Measurements from ENCODE around the gene JADE2. TPM values are rescaled to one million over a fixed set of nuclear protein-coding genes. Genes with fewer than 3 reads are reported as not detected.

The JADE2 gene
- total RNA-seq, 4 donors from 2014 or later = 51.7 to 116 (median 76.6) TPM

DNA sequence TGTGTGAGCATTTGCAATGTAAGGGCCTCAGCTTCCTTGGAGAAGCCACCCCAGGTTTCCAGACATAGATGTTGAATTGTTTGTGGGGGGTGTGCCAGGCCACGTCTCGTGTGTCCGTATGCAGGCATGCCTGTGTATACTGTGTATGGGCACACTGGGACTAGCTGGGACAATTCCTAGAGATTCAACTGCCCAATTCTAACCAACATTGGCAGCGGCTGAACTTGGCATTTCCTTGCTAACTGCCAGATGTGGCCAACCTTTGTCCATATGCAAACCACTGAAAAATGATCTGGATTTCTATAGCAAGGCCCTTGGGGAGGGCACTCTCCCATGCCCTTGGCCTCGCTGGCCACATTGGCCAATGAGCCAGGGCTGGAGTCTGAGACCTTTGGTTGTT lies 56.8 kb downstream of the JADE2 start:
- Histone ChIP-seq H3K4me1 (peaks cover 0 to 18% of the 10 kb centered on the region in 2 donors), H3K36me3 (peaks cover 17 to 21% of the 10 kb centered on the region in 2 donors), H3K27ac (no peak overlapping the region), H3K9me3 (no peaks in the 10 kb centered on the region), H3K27me3 (no peaks in the 10 kb centered on the region), H3K4me3 (replicated peaks in 1 of 3) (no peak overlapping the region)
- WGBS, 2 donors = 88 to 90% methylated on average over 5 of the region's 5 CpGs
- no peak for DNase-seq
- intact Hi-C loops (cut with DNase I) = loop anchor here (10.0 kb wide), 1 partner anchor 397 kb away; no protein-coding TSS in a partner anchor
- TF ChIP-seq CTCF (IDR thresholded peaks at IDR 0.05) (no peak), POLR2A (IDR thresholded peaks at IDR 0.05) (no peak)

- Histone ChIP-seq H3K4me1 (peaks cover 0 to 14% of the 10 kb centered on the region in 2 donors), H3K9me3 (no peaks in the 10 kb centered on the region), H3K36me3 (peaks cover 17 to 19% of the 10 kb centered on the region in 2 donors), H3K27me3 (no peaks in the 10 kb centered on the region), H3K27ac (no peak overlapping the region), H3K4me3 (replicated peaks in 1 of 3) (no peak overlapping the region)
- 90 to 94% methylated on average over 10 of the region's 10 CpGs for WGBS, 2 donors
- intact Hi-C loops (cut with DNase I) = loop anchor here (10.0 kb wide), 1 partner anchor 398 kb away; no protein-coding TSS in a partner anchor
- DNase-seq = no peak
- TF ChIP-seq POLR2A (IDR thresholded peaks at IDR 0.05) = no peak
- no peak for TF ChIP-seq CTCF (IDR thresholded peaks at IDR 0.05)
These were observed 57.5 kb downstream of the JADE2 start for GRCh38 chr5:134582941-134583340.

DNA sequence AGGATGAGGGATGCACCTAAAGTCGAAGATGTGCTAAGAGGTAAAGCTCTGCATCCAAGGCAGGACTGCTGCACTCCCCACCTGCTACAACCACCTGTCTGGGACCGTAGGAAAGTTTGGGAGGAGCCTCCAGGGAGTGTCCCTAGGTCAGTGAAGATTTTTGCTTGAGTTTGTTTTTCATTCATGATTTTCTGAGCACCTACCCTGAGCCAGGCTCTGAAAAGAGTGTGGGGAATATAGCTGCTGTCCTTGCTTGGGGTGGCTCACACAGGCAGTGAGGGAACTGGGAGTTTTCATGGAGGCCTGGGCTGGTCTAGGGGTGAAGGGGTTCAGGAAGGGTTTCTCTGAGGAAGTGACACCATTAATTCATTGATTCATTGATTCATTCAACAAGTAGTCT lies 58.3 kb downstream of the JADE2 start:
- H3K27me3 ChIP-seq = no peaks in the 10 kb centered on the region
- intact Hi-C loops (cut with DNase I) = loop anchor here (10.0 kb wide), 1 partner anchor 399 kb away; no protein-coding TSS in a partner anchor
- WGBS, 2 donors = 73 to 74% methylated on average over 2 of the region's 2 CpGs
- H3K36me3 ChIP-seq = peaks cover 13 to 14% of the 10 kb centered on the region in 2 donors
- H3K4me1 ChIP-seq = peaks cover 0 to 14% of the 10 kb centered on the region in 2 donors
- DNase-seq = no peak
- no peak overlapping the region for H3K27ac ChIP-seq
- TF ChIP-seq CTCF (IDR thresholded peaks at IDR 0.05) = no peak
- TF ChIP-seq POLR2A (IDR thresholded peaks at IDR 0.05) = no peak
- no peaks in the 10 kb centered on the region for H3K9me3 ChIP-seq
- H3K4me3 ChIP-seq (replicated peaks in 1 of 3) = no peak overlapping the region

DNA sequence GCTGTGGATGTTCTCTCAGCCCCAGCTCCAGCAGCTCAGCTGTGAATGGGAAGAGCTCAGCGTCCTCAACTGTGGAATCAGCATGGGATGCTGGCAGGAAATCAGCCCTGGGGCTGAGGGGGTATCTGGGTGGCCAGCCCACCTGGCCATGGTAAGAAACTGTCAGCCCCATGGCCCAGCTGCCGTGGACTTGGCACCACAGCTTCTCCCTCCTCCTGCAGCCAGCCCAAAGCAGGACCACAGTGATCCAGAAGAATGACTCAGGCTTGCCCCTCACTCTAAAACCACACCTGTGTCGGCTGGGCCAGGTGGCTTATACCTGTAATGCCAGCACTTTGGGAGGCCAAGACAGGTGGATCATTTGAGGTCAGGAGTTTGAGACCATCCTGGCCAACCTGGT lies 59.2 kb downstream of the JADE2 start:
- no peak overlapping the region for H3K4me3 ChIP-seq (replicated peaks in 1 of 3)
- no peak overlapping the region for H3K27ac ChIP-seq
- 89 to 90% methylated on average over 2 to 3 of the region's 3 CpGs for WGBS, 2 donors
- no peaks in the 10 kb centered on the region for H3K9me3 ChIP-seq
- no peak for DNase-seq
- H3K4me1 ChIP-seq = peaks cover 0 to 14% of the 10 kb centered on the region in 2 donors
- TF ChIP-seq POLR2A (IDR thresholded peaks at IDR 0.05) = no peak
- no peaks in the 10 kb centered on the region for H3K27me3 ChIP-seq
- H3K36me3 ChIP-seq = peaks cover 4 to 5% of the 10 kb centered on the region in 2 donors
- intact Hi-C loops (cut with DNase I) = loop anchor here (10.0 kb wide), 1 partner anchor 400 kb away; no protein-coding TSS in a partner anchor

- Histone ChIP-seq H3K4me3 (replicated peaks in 1 of 3) (no peak overlapping the region), H3K27me3 (no peaks in the 10 kb centered on the region), H3K36me3 (no peaks in the 10 kb centered on the region), H3K9me3 (no peaks in the 10 kb centered on the region), H3K27ac (no peak overlapping the region), H3K4me1 (peaks cover 2 to 13% of the 10 kb centered on the region in 2 donors)
- no peak for TF ChIP-seq POLR2A (IDR thresholded peaks at IDR 0.05)
- TF ChIP-seq CTCF (IDR thresholded peaks at IDR 0.05) = no peak
- 92 to 100% methylated on average over 2 of the region's 2 CpGs for WGBS, 2 donors
- intact Hi-C loops (cut with DNase I) = loop anchor here (10.0 kb wide), 1 partner anchor 401 kb away; no protein-coding TSS in a partner anchor
- DNase-seq = no peak
These were observed 60.5 kb downstream of the JADE2 start for GRCh38 chr5:134585966-134586365.
